Ovary (tissue), 9 donors: ENCODE results near the gene CAB39. TPM values are rescaled to one million over a fixed set of nuclear protein-coding genes. Genes with fewer than 3 reads are reported as not detected.

Experiments
- DNase-seq, 5 donors: peaks; one replicate each; pipeline ENCODE4 v3.0.0-alpha.2; 2019 to 2020
- H3K27ac ChIP-seq, 2 donors: fragments of 200-600 bp; one replicate each; pipeline versions ENCODE4 v1.5.1 to v1.8.0; 2019 to 2022
- H3K27me3 ChIP-seq: fragments of 200-600 bp; one replicate; pipeline ENCODE4 v1.8.0; 2022
- H3K36me3 ChIP-seq: fragments of 200-600 bp; sonication (generic); one replicate; pipeline ENCODE4 v1.5.1; 2019
- H3K4me1 ChIP-seq: one replicate; pipeline ENCODE4 v1.8.1; 2013; ENCODE audit warnings: mild to moderate bottlenecking, moderate library complexity; ENCODE audit not compliant: insufficient read depth
- H3K4me3 ChIP-seq: fragments of 200-600 bp; sonication (generic); one replicate; pipeline ENCODE4 v1.5.1; 2017
- H3K9me3 ChIP-seq, 2 donors: fragments of 200-600 bp in 1 of 2; sonication (generic) in 1 of 2; one replicate each; pipeline versions ENCODE4 v1.5.1 to v1.8.1; 2013 to 2019; ENCODE audit warnings: mild to moderate bottlenecking in 1 of 2, moderate library complexity in 1 of 2
- CTCF ChIP-seq, 3 donors: fragments of 450-650 bp in 2 of 3; fragments of 200-600 bp in 1 of 3; IDR thresholded peaks; one replicate each; pipeline versions ENCODE4 v1.5.1 to v1.8.0; 2016 to 2022; ENCODE audit warnings: antibody characterized with exemption in 3 of 3, mild to moderate bottlenecking in 1 of 3
- EP300 ChIP-seq: sonication (generic); formaldehyde crosslinking; IDR thresholded peaks from one replicate; pipeline ENCODE4 v1.6.1; 2017; ENCODE audit warnings: antibody characterized with exemption
- POLR2A ChIP-seq: fragments of 450-650 bp; IDR thresholded peaks from one replicate; pipeline ENCODE4 v1.6.1; 2017; ENCODE audit warnings: antibody characterized with exemption, mild to moderate bottlenecking, moderate library complexity
- WGBS, 3 donors: extraction: QIAGEN DNeasy Blood & Tissue Kit in 1 of 3; methylation state at CpG; one replicate each; pipeline versions ENCODE4 v1.1.5 to v1.1.7; 2013 to 2017; 5-methylcytosine and 5-hydroxymethylcytosine counted together
- intact Hi-C, 4 donors: fragments of 100-400 bp; cut with DNase I; formaldehyde crosslinking; loops; one replicate each; pipeline versions ENCODE4 v1.11.0 to v1.15.1; 2022 to 2023
- polyA plus RNA-seq, 2 donors: library from polyadenylated mRNA; stranded (reverse); fragments of 200-250 nt in 1 of 2; fragments of 350-450 nt in 1 of 2; fragmentation: Illumina TruSeq in 1 of 2; extraction: RNeasy Lipid Tissue Mini Kit (QIAGEN cat#74804) in 1 of 2; gene quantifications; one replicate each; pipeline ENCODE4 v1.2.3, GENCODE V29; 2013 to 2014
- total RNA-seq, 7 donors: library from RNA; depleted of rRNA in 2 of 7; stranded (reverse); fragments of >200 nt in 2 of 7; fragmentation: NEBNext Ultra II Directional in 3 of 7; extraction: Animal tissue kit (Norgen Biotek cat#: 25700) in 3 of 7; gene quantifications; one replicate each; pipeline versions ENCODE4 v1.1.0 to v1.2.4, GENCODE V29; 2016 to 2023
- donor health status: DM: no; HTN: no; CAD: no; lungs with moderate emphysema.
- donor health status: DM: no; HTN: no; CAD: no.
- donor health status: Bipolar disorder and iron deficiency.
- donor health status: DM: yes; HTN: yes; CAD: no.
- donor health status: DM: no; HTN: no; CAD: no.
- donor health status: DM: yes; HTN: yes; CAD: no.

Gene CAB39
- total and polyA plus RNA-seq, 9 donors: 24.8 to 64.4 (median 50.4) TPM

- Histone ChIP-seq H3K4me3 (no peak overlapping the region), H3K4me1 (peaks cover 8% of the 10 kb centered on the region), H3K27me3 (no peaks in the 10 kb centered on the region), H3K36me3 (no peaks in the 10 kb centered on the region), H3K27ac (no peak overlapping the region), H3K9me3 (no peaks in the 10 kb centered on the region)
- DNase-seq: no peak
- intact Hi-C loops: no loop called here
- TF ChIP-seq CTCF (IDR thresholded peaks at IDR 0.05) (no peak), POLR2A (no peak)
- whole genome bisulfite sequencing, 3 donors: 97% methylated on average over 4 of the region's 4 CpGs
These were observed 60.6 kb downstream of the CAB39 start for GRCh38 chr2:230773039-230773773.

GRCh38 chr2:230774348-230774951 lies 61.8 kb downstream of the CAB39 start:
- no peak for DNase-seq
- Histone ChIP-seq H3K36me3 (no peaks in the 10 kb centered on the region), H3K9me3 (no peaks in the 10 kb centered on the region), H3K27me3 (no peaks in the 10 kb centered on the region), H3K4me1 (peaks cover 8% of the 10 kb centered on the region), H3K4me3 (no peak overlapping the region), H3K27ac (no peak overlapping the region)
- TF ChIP-seq CTCF (IDR thresholded peaks at IDR 0.05) (no peak), POLR2A (no peak), EP300 (no peak)
- intact Hi-C loops: no loop called here
- WGBS, 3 donors: 84 to 90% (median 84%) methylated on average over 4 of the region's 4 CpGs

GRCh38 chr2:230775737-230776136 lies 63.1 kb downstream of the CAB39 start:
- intact Hi-C loops: no loop called here
- TF ChIP-seq POLR2A (no peak), EP300 (no peak), CTCF (IDR thresholded peaks at IDR 0.05) (no peak)
- WGBS, 3 donors: 95 to 97% (median 96%) methylated on average over 4 of the region's 4 CpGs
- no peak for DNase-seq
- no peak overlapping the region for H3K27ac ChIP-seq
- no peaks in the 10 kb centered on the region for H3K9me3 ChIP-seq
- H3K36me3 ChIP-seq: no peaks in the 10 kb centered on the region
- H3K4me1 ChIP-seq: peaks cover 8% of the 10 kb centered on the region
- no peaks in the 10 kb centered on the region for H3K27me3 ChIP-seq
- no peak overlapping the region for H3K4me3 ChIP-seq

- DNase-seq: no peak
- Histone ChIP-seq H3K27ac (no peak overlapping the region), H3K4me3 (no peak overlapping the region), H3K27me3 (no peaks in the 10 kb centered on the region), H3K36me3 (no peaks in the 10 kb centered on the region), H3K9me3 (no peaks in the 10 kb centered on the region), H3K4me1 (peaks cover 10% of the 10 kb centered on the region)
- intact Hi-C loops: no loop called here
- WGBS, 3 donors: 95 to 96% (median 95%) methylated on average over 3 of the region's 3 CpGs
- TF ChIP-seq POLR2A: no peak
- TF ChIP-seq CTCF (IDR thresholded peaks at IDR 0.05): no peak
- TF ChIP-seq EP300: no peak
These were observed 65.1 kb downstream of the CAB39 start for GRCh38 chr2:230777721-230778120.
